GM21381 (cell line): ENCODE measurements around the gene CLDN10.

Experiments used
- ATAC-seq: cut with Tn5 transposase; IDR thresholded peaks from one replicate; pipeline ENCODE4 v1.9.1; 2021; ENCODE audit warnings: mild to moderate bottlenecking, moderate library complexity; ENCODE audit not compliant: unreplicated experiment

The CLDN10 gene

GRCh38 chr13:95596701-95597100 is 44.2 kb downstream of the CLDN10 start:
- no peak for ATAC-seq

GRCh38 chr13:95601216-95601615 is 48.7 kb downstream of the CLDN10 start:
- no peak for ATAC-seq

GRCh38 chr13:95601906-95602305 is 49.4 kb downstream of the CLDN10 start:
- no peak for ATAC-seq

- ATAC-seq = no peak
These were observed 51.5 kb downstream of the CLDN10 start for GRCh38 chr13:95603887-95604555.

GRCh38 chr13:95604556-95604915 is 52.0 kb downstream of the CLDN10 start:
- no peak for ATAC-seq

- no peak for ATAC-seq
These were observed 53.1 kb downstream of the CLDN10 start for GRCh38 chr13:95605448-95606125.

- no peak for ATAC-seq
These were observed 54.8 kb downstream of the CLDN10 start for GRCh38 chr13:95607366-95607765.

GRCh38 chr13:95608640-95609323 is 56.3 kb downstream of the CLDN10 start:
- ATAC-seq = no peak

- ATAC-seq = no peak
These were observed 62.2 kb downstream of the CLDN10 start for GRCh38 chr13:95614641-95615245.

- no peak for ATAC-seq
These were observed 63.0 kb downstream of the CLDN10 start for GRCh38 chr13:95615539-95615938.

GRCh38 chr13:95620030-95620824 is 67.7 kb downstream of the CLDN10 start:
- ATAC-seq = no peak

- ATAC-seq = no peak
These were observed 68.4 kb downstream of the CLDN10 start for GRCh38 chr13:95620825-95621498.

- ATAC-seq = no peak
These were observed 70.6 kb downstream of the CLDN10 start for GRCh38 chr13:95623141-95623540.

GRCh38 chr13:95624020-95624419 is 71.5 kb downstream of the CLDN10 start:
- no peak for ATAC-seq

GRCh38 chr13:95626768-95627167 is 74.2 kb downstream of the CLDN10 start:
- ATAC-seq = no peak

GRCh38 chr13:95627590-95627989 is 75.1 kb downstream of the CLDN10 start:
- ATAC-seq = no peak

GRCh38 chr13:95628488-95628887 is 76.0 kb downstream of the CLDN10 start:
- ATAC-seq = no peak

- no peak for ATAC-seq
These were observed 76.6 kb downstream of the CLDN10 start for GRCh38 chr13:95629071-95629470.
